Neural cell (in vitro differentiated cells): ENCODE measurements around the gene RCVRN. TPM values are rescaled to one million over a fixed set of nuclear protein-coding genes. Genes with fewer than 3 reads are reported as not detected.

ENCODE experiments used
- H2AFZ ChIP-seq: fragments of 200-600, 300-800 bp; sonication (generic), shearing (Covaris generic); 2 replicates; pipeline ENCODE4 v1.6.0; 2014; ENCODE audit warnings: low read depth, mild to moderate bottlenecking, antibody characterized with exemption, low read length, moderate library complexity
- H3F3A ChIP-seq: fragments of 200-600 bp; shearing (Covaris generic); 2 replicates; pipeline ENCODE4 v1.6.1; 2016; ENCODE audit warnings: mild to moderate bottlenecking, moderate library complexity, mixed read lengths, antibody characterized with exemption, low read length; ENCODE audit not compliant: insufficient read depth, poor library complexity, severe bottlenecking
- H3K27ac ChIP-seq: fragments of 200-600, 300-800 bp; sonication (generic), shearing (Covaris generic); 2 replicates; pipeline ENCODE4 v1.5.1; 2014; ENCODE audit warnings: mild to moderate bottlenecking, low read length, moderate library complexity
- H3K27me3 ChIP-seq: fragments of 300-800, 200-600 bp; sonication (generic), shearing (Covaris generic); 2 replicates; pipeline ENCODE4 v1.6.0; 2014; ENCODE audit warnings: mild to moderate bottlenecking, low read depth, low read length, moderate library complexity; ENCODE audit not compliant: insufficient read depth
- H3K36me3 ChIP-seq: fragments of 300-800, 200-600 bp; sonication (generic), shearing (Covaris generic); 2 replicates; pipeline ENCODE4 v1.5.1; 2014; ENCODE audit warnings: mild to moderate bottlenecking, antibody characterized with exemption, low read length, moderate library complexity; ENCODE audit not compliant: insufficient read depth
- H3K4me2 ChIP-seq: fragments of 300-800, 200-600 bp; sonication (generic), shearing (Covaris generic); 2 replicates; pipeline ENCODE4 v1.6.0; 2014; ENCODE audit warnings: mild to moderate bottlenecking, low read length
- H3K4me3 ChIP-seq: fragments of 300-800, 200-600 bp; sonication (generic), shearing (Covaris generic); 2 replicates; pipeline ENCODE4 v1.5.1; 2014; ENCODE audit warnings: mild to moderate bottlenecking, low read length, moderate library complexity
- H3K79me2 ChIP-seq: fragments of 200-600 bp; shearing (Covaris generic); replicated peaks from 2 replicates; pipeline ENCODE4 v1.6.0; 2014; ENCODE audit warnings: mild to moderate bottlenecking, low read length, moderate library complexity; ENCODE audit not compliant: insufficient read depth
- H3K9ac ChIP-seq: fragments of 300-800, 200-600 bp; sonication (generic), shearing (Covaris generic); 2 replicates; pipeline ENCODE4 v1.6.1; 2016; ENCODE audit warnings: mild to moderate bottlenecking, low read length, mixed read lengths
- H3K9me2 ChIP-seq: fragments of 200-600 bp; shearing (Covaris generic); 2 replicates; pipeline ENCODE4 v1.6.1; 2016; ENCODE audit warnings: mild to moderate bottlenecking, low read length, mixed read lengths; ENCODE audit not compliant: insufficient read depth
- H3K9me3 ChIP-seq: fragments of 200-600, 300-800 bp; sonication (generic), shearing (Covaris generic); 2 replicates; pipeline ENCODE4 v1.6.1; 2016; ENCODE audit warnings: mild to moderate bottlenecking, mixed run types, low read length, moderate library complexity, mixed read lengths
- H4K20me1 ChIP-seq: fragments of 200-600 bp; shearing (Covaris generic); 2 replicates; pipeline ENCODE4 v1.6.1; 2016; ENCODE audit warnings: mild to moderate bottlenecking, mixed run types; ENCODE audit not compliant: insufficient read depth
- CTCF ChIP-seq: fragments of 450-650 bp; IDR thresholded peaks from 2 replicates; pipeline ENCODE4 v1.5.1; 2014; ENCODE audit warnings: antibody characterized with exemption, mild to moderate bottlenecking, moderate library complexity; ENCODE audit not compliant: poor library complexity, severe bottlenecking
- EP300 ChIP-seq: fragments of 450-650 bp; conservative IDR thresholded peaks from 2 replicates; pipeline ENCODE4 v1.6.1; 2014; ENCODE audit warnings: antibody characterized with exemption, mild to moderate bottlenecking, moderate library complexity; ENCODE audit not compliant: poor library complexity, severe bottlenecking
- EZH2 ChIP-seq: fragments of 200-600, 300-800 bp; shearing (Covaris generic), sonication (generic); IDR thresholded peaks from 2 replicates; pipeline ENCODE4 v1.6.1; 2014; ENCODE audit warnings: antibody characterized with exemption, low read length, borderline replicate concordance, mild to moderate bottlenecking; ENCODE audit not compliant: insufficient read depth, poor library complexity, severe bottlenecking
- MXI1 ChIP-seq: fragments of 450-650 bp; conservative IDR thresholded peaks from 2 replicates; pipeline ENCODE4 v1.6.1; 2014; ENCODE audit warnings: antibody characterized with exemption, mild to moderate bottlenecking; ENCODE audit not compliant: poor library complexity, severe bottlenecking
- POLR2AphosphoS5 ChIP-seq: IDR thresholded peaks from 2 replicates; pipeline ENCODE4 v1.6.1; 2012
- RAD21 ChIP-seq: fragments of 450-650 bp; conservative IDR thresholded peaks from 2 replicates; pipeline ENCODE4 v1.6.1; 2014; ENCODE audit warnings: antibody characterized with exemption, mild to moderate bottlenecking, moderate library complexity
- REST ChIP-seq: IDR thresholded peaks from 2 replicates; pipeline ENCODE4 v1.6.1; 2012; ENCODE audit warnings: borderline replicate concordance
- SMC3 ChIP-seq: fragments of 450-650 bp; conservative IDR thresholded peaks from 2 replicates; pipeline ENCODE4 v1.6.1; 2014; ENCODE audit warnings: antibody characterized with exemption, mild to moderate bottlenecking, moderate library complexity; ENCODE audit not compliant: poor library complexity
- TAF1 ChIP-seq: IDR thresholded peaks from 2 replicates; pipeline ENCODE4 v1.6.1; 2012; ENCODE audit warnings: low read depth
- polyA plus RNA-seq: library from polyadenylated mRNA; depleted of rRNA; stranded (reverse); fragments of >200 nt; gene quantifications from 2 replicates; pipeline ENCODE4 v1.2.3, GENCODE V29; 2014

RCVRN gene
- polyA plus RNA-seq, 1 donor from 2014 or later, result 1.1 TPM

GRCh38 chr17:9875441-9875840 is 29.6 kb downstream of the RCVRN start:
- Histone ChIP-seq H3K79me2 (no peaks in the 10 kb centered on the region), H4K20me1 (no peaks in the 10 kb centered on the region), H3K4me2 (no peak overlapping the region), H3F3A (no peaks in the 10 kb centered on the region), H3K9ac (no peak overlapping the region), H3K9me2 (no peaks in the 10 kb centered on the region), H3K27me3 (no peaks in the 10 kb centered on the region), H2AFZ (no peak overlapping the region), H3K27ac (no peak overlapping the region), H3K4me3 (no peak overlapping the region), H3K36me3 (no peaks in the 10 kb centered on the region), H3K9me3 (no peaks in the 10 kb centered on the region)
- no peak for TF ChIP-seq MXI1

GRCh38 chr17:9874722-9875121 is 30.3 kb downstream of the RCVRN start:
- H3K27ac ChIP-seq, result no peak overlapping the region
- H3K79me2 ChIP-seq, result no peaks in the 10 kb centered on the region
- no peak overlapping the region for H3K4me2 ChIP-seq
- no peaks in the 10 kb centered on the region for H4K20me1 ChIP-seq
- no peaks in the 10 kb centered on the region for H3K27me3 ChIP-seq
- H3K9me3 ChIP-seq, result no peaks in the 10 kb centered on the region
- TF ChIP-seq CTCF (no peak), TAF1 (no peak), SMC3 (no peak), EP300 (no peak), EZH2 (no peak), MXI1 (no peak), REST (no peak), POLR2AphosphoS5 (no peak)
- H3K9me2 ChIP-seq, result no peaks in the 10 kb centered on the region
- H3K9ac ChIP-seq, result no peak overlapping the region
- H3K4me3 ChIP-seq, result no peak overlapping the region
- H3K36me3 ChIP-seq, result no peaks in the 10 kb centered on the region
- no peaks in the 10 kb centered on the region for H3F3A ChIP-seq
- no peak overlapping the region for H2AFZ ChIP-seq

GRCh38 chr17:9872852-9873251 is 32.2 kb downstream of the RCVRN start:
- Histone ChIP-seq H4K20me1 (no peaks in the 10 kb centered on the region), H3K9me3 (no peaks in the 10 kb centered on the region), H3K27me3 (no peaks in the 10 kb centered on the region), H3K4me3 (no peak overlapping the region), H3K36me3 (no peaks in the 10 kb centered on the region), H3K9me2 (no peaks in the 10 kb centered on the region), H3F3A (no peaks in the 10 kb centered on the region), H3K9ac (no peak overlapping the region), H3K79me2 (no peaks in the 10 kb centered on the region), H3K27ac (no peak overlapping the region), H2AFZ (no peak overlapping the region), H3K4me2 (no peak overlapping the region)
- TF ChIP-seq CTCF (no peak), EZH2 (no peak), TAF1 (no peak), SMC3 (no peak), MXI1 (no peak), POLR2AphosphoS5 (no peak), RAD21 (no peak), REST (no peak), EP300 (no peak)
